ENCODE data around the gene LEPROT.

Gene LEPROT

DNA sequence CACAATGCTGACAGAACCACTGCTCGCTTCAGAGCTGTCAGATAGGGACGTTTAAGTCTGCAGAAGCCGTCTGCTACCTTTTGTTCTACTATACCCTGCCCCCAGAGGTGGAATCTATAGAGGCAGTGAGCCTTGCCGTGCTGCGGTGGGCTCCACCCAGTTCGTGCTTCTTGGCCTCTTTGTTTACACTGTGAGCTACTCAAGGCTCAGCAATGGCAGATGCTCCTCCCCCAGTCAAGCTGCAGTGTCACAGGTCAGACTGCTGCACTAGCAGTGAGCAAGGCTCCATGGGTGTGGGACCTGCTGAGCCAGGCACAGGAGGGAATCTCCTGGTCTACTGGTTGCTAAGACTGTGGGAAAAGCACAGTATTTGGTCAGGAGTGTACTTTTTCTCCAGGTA, 47.1 kb downstream of the LEPROT start:
- Histone ChIP-seq H3K36me3 (ENCODE audit: insufficient read depth, low read length) (no peaks in the 10 kb centered on the region), H3K4me1 (ENCODE audit: insufficient read depth, low read length) (peaks cover 8% of the 10 kb centered on the region; the same call in 1 of the 2 replicates), H3K9me3 (ENCODE audit: control insufficient read depth, insufficient read depth, low read length) (no peaks in the 10 kb centered on the region), H3K9ac (ENCODE audit: low read depth, low read length) (no peak overlapping the region)

DNA sequence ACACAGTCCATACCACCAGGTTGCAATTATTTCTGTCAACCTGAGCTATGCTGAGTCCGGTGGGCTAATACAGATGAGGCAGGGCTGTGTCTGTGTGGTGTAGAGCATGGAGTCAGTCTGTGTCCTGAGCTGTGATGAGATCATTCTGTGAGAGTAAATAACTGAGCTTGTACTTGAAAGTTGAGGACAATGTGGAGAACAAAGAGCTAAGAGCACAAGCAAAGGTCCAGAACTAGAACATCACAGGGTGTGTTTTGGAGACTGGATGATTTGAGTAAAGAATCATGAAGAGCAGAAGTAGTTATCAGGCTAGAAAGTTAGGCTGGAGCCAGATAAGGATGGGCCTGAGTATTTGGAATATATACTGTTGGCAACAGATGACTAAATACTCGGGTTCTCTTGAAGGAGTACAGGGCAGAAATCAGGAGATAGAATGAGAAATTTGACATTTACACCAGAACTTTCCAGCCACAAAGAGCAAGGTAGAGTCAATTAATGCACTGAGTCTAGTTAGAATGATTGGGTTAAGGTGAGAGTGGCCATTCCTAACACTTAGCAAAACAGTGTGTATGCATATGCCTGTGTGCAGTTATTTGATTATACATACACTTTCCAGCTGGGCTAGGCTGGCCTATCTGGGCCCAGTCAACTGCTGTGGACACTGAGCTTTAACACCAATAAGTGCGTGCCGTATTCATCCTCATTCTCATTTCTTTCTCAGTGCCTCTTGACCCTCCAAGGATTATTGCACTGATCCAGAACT, 48.8 kb downstream of the LEPROT start:
- H3K9me3 ChIP-seq (ENCODE audit: control insufficient read depth, insufficient read depth, low read length) = no peaks in the 10 kb centered on the region
- H3K36me3 ChIP-seq (ENCODE audit: insufficient read depth, low read length) = no peaks in the 10 kb centered on the region
- peaks cover 8% of the 10 kb centered on the region; the same call in 1 of the 2 replicates for H3K4me1 ChIP-seq (ENCODE audit: insufficient read depth, low read length)
- no peak overlapping the region for H3K9ac ChIP-seq (ENCODE audit: low read depth, low read length)

DNA sequence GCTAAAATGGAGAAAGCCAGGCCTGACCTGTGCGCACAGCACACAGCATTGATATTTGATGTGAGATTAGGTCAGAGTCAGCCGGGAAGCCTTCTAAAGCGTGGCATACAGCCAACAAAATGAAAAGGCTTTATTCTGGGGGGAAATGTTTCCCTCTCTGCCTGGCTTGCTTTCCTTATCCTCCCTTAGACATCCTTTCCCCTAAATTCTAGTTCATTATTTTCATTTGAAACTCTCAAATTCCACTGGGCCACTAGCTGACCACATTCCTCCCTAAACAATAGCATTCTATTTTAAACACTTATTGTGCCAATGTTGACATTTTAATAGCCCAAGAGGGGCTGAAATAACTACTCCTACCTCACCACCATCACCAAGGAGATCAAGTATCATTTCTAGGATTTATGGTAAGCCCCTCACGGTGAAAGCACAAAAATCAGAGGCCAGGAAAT, 49.4 kb downstream of the LEPROT start:
- no peak overlapping the region for H3K9ac ChIP-seq (ENCODE audit: low read depth, low read length)
- H3K9me3 ChIP-seq (ENCODE audit: control insufficient read depth, insufficient read depth, low read length) = no peaks in the 10 kb centered on the region
- no peaks in the 10 kb centered on the region for H3K36me3 ChIP-seq (ENCODE audit: insufficient read depth, low read length)
- peaks cover 8% of the 10 kb centered on the region; the same call in 1 of the 2 replicates for H3K4me1 ChIP-seq (ENCODE audit: insufficient read depth, low read length)

DNA sequence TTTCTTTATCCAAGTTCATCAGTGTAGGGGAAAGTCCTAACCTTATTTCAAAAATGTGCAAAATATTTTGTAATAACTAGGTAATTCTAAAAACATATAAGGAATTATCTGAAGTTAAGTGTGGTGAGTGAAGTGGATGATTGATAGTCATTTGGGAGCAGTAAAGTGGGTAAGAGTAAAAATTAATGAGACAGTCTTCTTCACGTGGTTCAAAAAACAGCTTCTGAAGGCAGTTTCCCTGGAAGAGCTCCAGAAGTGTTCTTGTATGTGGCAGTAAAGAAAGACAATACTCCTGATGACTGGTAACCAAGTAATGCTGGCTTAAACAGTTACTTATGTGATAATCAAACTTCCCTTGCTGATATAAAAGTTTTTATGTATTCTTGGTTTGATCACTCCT, 50.3 kb downstream of the LEPROT start:
- Histone ChIP-seq H3K4me1 (ENCODE audit: insufficient read depth, low read length) (peaks cover 8% of the 10 kb centered on the region; the same call in 1 of the 2 replicates), H3K9ac (ENCODE audit: low read depth, low read length) (no peak overlapping the region), H3K9me3 (ENCODE audit: control insufficient read depth, insufficient read depth, low read length) (no peaks in the 10 kb centered on the region), H3K36me3 (ENCODE audit: insufficient read depth, low read length) (no peaks in the 10 kb centered on the region)

- no peaks in the 10 kb centered on the region for H3K36me3 ChIP-seq (ENCODE audit: insufficient read depth, low read length)
- peaks cover 8% of the 10 kb centered on the region; the same call in 1 of the 2 replicates for H3K4me1 ChIP-seq (ENCODE audit: insufficient read depth, low read length)
- no peak overlapping the region for H3K9ac ChIP-seq (ENCODE audit: low read depth, low read length)
- H3K9me3 ChIP-seq (ENCODE audit: control insufficient read depth, insufficient read depth, low read length) = no peaks in the 10 kb centered on the region
Measured at GRCh38 chr1:65471213-65471833, 50.9 kb downstream of the LEPROT start.

DNA sequence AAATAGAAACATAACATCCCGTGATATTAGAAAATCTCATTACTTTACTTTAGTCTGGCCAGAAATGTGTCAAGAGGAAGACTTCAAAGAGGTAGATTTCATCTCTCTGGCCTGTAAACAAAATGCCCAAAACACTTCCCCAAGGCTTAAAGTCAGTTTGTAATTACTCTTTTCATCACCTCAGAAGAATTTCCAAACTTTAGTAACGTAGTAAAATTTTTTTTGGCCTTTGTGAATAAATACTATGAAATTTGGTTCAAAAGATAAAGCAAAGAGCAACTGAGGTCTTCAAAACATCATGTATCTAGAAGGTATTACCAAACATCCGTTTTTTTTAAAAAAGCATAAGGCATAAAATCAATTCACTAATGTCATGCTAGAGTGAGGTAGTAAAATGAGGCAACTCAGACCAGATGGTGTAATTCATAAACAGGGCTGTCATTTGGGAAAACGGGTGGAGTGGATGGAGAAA, 51.4 kb downstream of the LEPROT start:
- Histone ChIP-seq H3K9ac (ENCODE audit: low read depth, low read length) (no peak overlapping the region), H3K9me3 (ENCODE audit: control insufficient read depth, insufficient read depth, low read length) (no peaks in the 10 kb centered on the region), H3K36me3 (ENCODE audit: insufficient read depth, low read length) (no peaks in the 10 kb centered on the region), H3K4me1 (ENCODE audit: insufficient read depth, low read length) (peaks cover 6% of the 10 kb centered on the region; the same call in 1 of the 2 replicates)

- no peaks in the 10 kb centered on the region for H3K4me1 ChIP-seq (ENCODE audit: insufficient read depth, low read length)
- H3K36me3 ChIP-seq (ENCODE audit: insufficient read depth, low read length) = no peaks in the 10 kb centered on the region
- no peak overlapping the region for H3K9ac ChIP-seq (ENCODE audit: low read depth, low read length)
- H3K9me3 ChIP-seq (ENCODE audit: control insufficient read depth, insufficient read depth, low read length) = no peaks in the 10 kb centered on the region
Measured at GRCh38 chr1:65476327-65476726, 55.9 kb downstream of the LEPROT start.

DNA sequence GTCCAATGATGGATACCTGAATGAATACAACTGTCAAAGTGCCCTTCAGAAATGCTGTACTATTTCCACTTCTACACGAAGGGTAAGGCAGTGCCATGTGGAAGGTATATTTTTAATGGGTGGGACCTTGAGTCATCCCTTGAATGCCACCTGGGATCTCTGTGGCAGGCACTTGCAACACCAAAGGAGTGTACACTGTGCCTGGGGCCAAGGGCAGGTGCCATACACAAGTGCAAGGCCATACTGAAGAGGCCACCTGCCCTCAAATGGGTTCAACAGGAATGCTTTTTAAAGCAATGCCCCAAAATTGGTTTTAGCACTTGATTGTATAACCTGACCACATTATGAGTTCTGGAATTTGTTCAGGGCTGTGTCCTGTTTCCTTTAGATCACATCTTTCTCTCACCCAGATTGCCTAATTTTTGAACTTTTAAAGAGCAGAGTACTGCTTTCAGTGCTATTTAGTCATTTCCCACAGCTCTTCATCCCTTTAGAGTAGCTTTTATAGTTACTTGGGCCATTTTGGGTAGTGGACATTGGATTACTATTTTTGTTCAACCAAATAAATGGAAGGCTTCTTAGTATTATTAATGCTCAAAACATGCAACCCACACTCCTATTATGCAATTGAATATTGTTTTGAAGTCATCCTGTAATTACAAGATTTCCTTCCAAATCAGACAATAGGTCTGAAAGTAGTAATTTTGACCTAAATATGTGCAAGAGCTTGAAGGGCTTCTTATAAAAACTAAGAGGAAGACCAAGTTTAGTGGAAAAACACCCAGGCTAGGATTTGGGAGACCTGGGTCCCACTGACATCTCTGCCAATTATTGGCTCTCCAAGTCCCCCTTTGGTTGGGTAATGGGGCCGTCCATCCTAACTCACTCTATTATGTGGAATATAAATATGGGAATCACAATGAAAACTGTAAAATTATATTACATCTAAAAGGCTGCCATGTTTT, 57.2 kb downstream of the LEPROT start:
- Histone ChIP-seq H3K36me3 (ENCODE audit: insufficient read depth, low read length) (no peaks in the 10 kb centered on the region), H3K4me1 (ENCODE audit: insufficient read depth, low read length) (no peaks in the 10 kb centered on the region), H3K9ac (ENCODE audit: low read depth, low read length) (no peak overlapping the region), H3K9me3 (ENCODE audit: control insufficient read depth, insufficient read depth, low read length) (no peaks in the 10 kb centered on the region)

GRCh38 chr1:65478379-65479026, 58.0 kb downstream of the LEPROT start:
- Histone ChIP-seq H3K36me3 (ENCODE audit: insufficient read depth, low read length) (no peaks in the 10 kb centered on the region), H3K4me1 (ENCODE audit: insufficient read depth, low read length) (no peaks in the 10 kb centered on the region), H3K9me3 (ENCODE audit: control insufficient read depth, insufficient read depth, low read length) (no peaks in the 10 kb centered on the region), H3K9ac (ENCODE audit: low read depth, low read length) (no peak overlapping the region)

- H3K9me3 ChIP-seq (ENCODE audit: control insufficient read depth, insufficient read depth, low read length) = no peaks in the 10 kb centered on the region
- no peaks in the 10 kb centered on the region for H3K4me1 ChIP-seq (ENCODE audit: insufficient read depth, low read length)
- no peak overlapping the region for H3K9ac ChIP-seq (ENCODE audit: low read depth, low read length)
- H3K36me3 ChIP-seq (ENCODE audit: insufficient read depth, low read length) = no peaks in the 10 kb centered on the region
Measured at GRCh38 chr1:65479554-65480204, 59.2 kb downstream of the LEPROT start.

- Histone ChIP-seq H3K4me1 (ENCODE audit: insufficient read depth, low read length) (no peaks in the 10 kb centered on the region), H3K9ac (ENCODE audit: low read depth, low read length) (no peak overlapping the region), H3K36me3 (ENCODE audit: insufficient read depth, low read length) (no peaks in the 10 kb centered on the region), H3K9me3 (ENCODE audit: control insufficient read depth, insufficient read depth, low read length) (no peaks in the 10 kb centered on the region)
Measured at GRCh38 chr1:65480684-65481405, 60.4 kb downstream of the LEPROT start.

DNA sequence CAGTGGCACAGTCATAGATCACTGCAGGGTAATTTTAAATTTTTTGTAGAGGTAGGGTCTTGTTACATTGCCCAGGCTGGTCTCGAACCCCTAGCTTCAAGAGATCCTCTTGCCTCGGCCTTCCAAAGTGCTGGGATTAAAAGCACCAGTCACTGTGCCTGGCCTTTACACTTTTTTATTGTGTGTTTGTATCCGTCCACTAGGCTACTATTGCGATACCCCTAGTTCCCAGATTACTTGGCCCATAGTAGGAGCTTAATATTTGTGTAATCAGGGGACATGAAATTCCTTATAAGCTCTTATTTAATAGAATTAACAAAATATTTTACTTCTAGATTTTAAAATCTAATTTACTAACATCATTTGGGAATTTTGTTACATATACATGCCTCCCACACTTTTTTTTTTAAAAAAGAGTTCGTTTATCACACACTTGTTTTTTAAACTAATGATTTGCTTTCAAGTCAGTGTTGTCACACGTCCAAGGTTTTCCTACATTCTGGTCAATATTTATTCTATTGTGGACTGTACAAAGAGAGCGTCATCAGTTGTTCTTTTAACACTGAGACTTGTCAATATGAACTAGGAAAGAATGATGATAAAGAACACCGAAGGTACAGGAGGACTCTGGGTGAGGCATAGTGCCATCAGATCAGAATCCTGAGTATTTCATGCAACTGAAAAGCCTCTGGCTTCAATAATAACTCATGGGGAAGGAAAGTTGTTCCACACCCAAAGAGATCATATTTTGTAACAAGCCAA, 63.7 kb downstream of the LEPROT start:
- no peaks in the 10 kb centered on the region for H3K36me3 ChIP-seq (ENCODE audit: insufficient read depth, low read length)
- no peaks in the 10 kb centered on the region for H3K9me3 ChIP-seq (ENCODE audit: control insufficient read depth, insufficient read depth, low read length)
- no peak overlapping the region for H3K9ac ChIP-seq (ENCODE audit: low read depth, low read length)
- H3K4me1 ChIP-seq (ENCODE audit: insufficient read depth, low read length) = no peaks in the 10 kb centered on the region

All from ES-I3 (cell line).